IMR-90 (cell line): ENCODE data around the gene PDCD2L. TPM values are rescaled to one million over a fixed set of nuclear protein-coding genes. Genes with fewer than 3 reads are reported as not detected.

Experiments
- ATAC-seq: fragments of 200-7000 bp; cut with Tn5 transposase; 2 replicates; pipeline ENCODE4 v1.9.1; 2020; ENCODE audit warnings: low read depth, mild to moderate bottlenecking, moderate library complexity
- BruUV-seq: library from RNA; stranded (reverse); fragments of 400-500 nt; replicated peaks from 2 replicates; lab custom pipeline; 2021; lab: Mats Ljungman, UMichigan
- CTCF ChIA-PET: fragments of 300-600 bp; formaldehyde crosslinking; extraction: SDS; loops from one replicate; lab custom pipeline; 2021; ENCODE audit warnings: antibody characterized with exemption; lab: Yijun Ruan, JAX
- POLR2A ChIA-PET: fragments of 300-600 bp; sonication (Branson Sonifier 250); formaldehyde crosslinking; loops from one replicate; lab custom pipeline; 2022; ENCODE audit warnings: antibody characterized with exemption; ENCODE audit not compliant: unreplicated experiment; lab: Charles Lee
- DNase-seq: peaks from one replicate; pipeline ENCODE4 v3.0.0; 2013
- H2AFZ ChIP-seq: replicated peaks from 2 replicates; pipeline ENCODE3; 2013; ENCODE audit warnings: low read length, mild to moderate bottlenecking; ENCODE audit not compliant: poor library complexity
- H2AK5ac ChIP-seq: 2 replicates; pipeline ENCODE4 v1.6.1; 2013; ENCODE audit warnings: low read depth, low read length, inconsistent platforms
- H2AK9ac ChIP-seq: replicated peaks from 2 replicates; pipeline ENCODE3; 2013; ENCODE audit warnings: mild to moderate bottlenecking, low read depth, low read length, moderate library complexity; ENCODE audit not compliant: poor library complexity
- H2BK120ac ChIP-seq: 2 replicates; pipeline ENCODE4 v1.6.1; 2013; ENCODE audit warnings: low read depth, low read length, inconsistent platforms
- H2BK15ac ChIP-seq: 3 replicates; pipeline ENCODE4 v1.6.1; 2013; ENCODE audit warnings: low read depth, low read length, inconsistent platforms
- H2BK20ac ChIP-seq: 2 replicates; pipeline ENCODE4 v1.6.1; 2013; ENCODE audit warnings: low read depth, mild to moderate bottlenecking, inconsistent platforms, low read length, moderate library complexity
- H2BK5ac ChIP-seq: 2 replicates; pipeline ENCODE4 v1.6.1; 2013; ENCODE audit warnings: mild to moderate bottlenecking, low read depth, low read length, inconsistent platforms; ENCODE audit not compliant: poor library complexity, severe bottlenecking
- H3K14ac ChIP-seq: replicated peaks from 2 replicates; pipeline ENCODE4 v1.6.1; 2013; ENCODE audit warnings: low read depth, low read length, inconsistent platforms
- H3K18ac ChIP-seq: 2 replicates; pipeline ENCODE4 v1.6.1; 2013; ENCODE audit warnings: low read depth, low read length, control low read depth
- H3K23ac ChIP-seq: 2 replicates; pipeline ENCODE4 v1.6.1; 2013; ENCODE audit warnings: low read depth, low read length, inconsistent platforms
- H3K27ac ChIP-seq: 2 replicates; pipeline ENCODE4 v1.5.1; 2013; ENCODE audit warnings: mild to moderate bottlenecking, control low read depth, low read length; ENCODE audit not compliant: insufficient read depth
- H3K27me3 ChIP-seq: 2 replicates; pipeline ENCODE4 v1.6.1; 2013; ENCODE audit warnings: low read length; ENCODE audit not compliant: control insufficient read depth, insufficient read depth
- H3K36me3 ChIP-seq: 2 replicates; pipeline ENCODE4 v1.6.1; 2013; ENCODE audit warnings: low read length, mixed read lengths; ENCODE audit not compliant: control insufficient read depth, insufficient read depth
- H3K4ac ChIP-seq: 2 replicates; pipeline ENCODE4 v1.6.1; 2013; ENCODE audit warnings: low read depth, low read length, inconsistent platforms
- H3K4me1 ChIP-seq: 2 replicates; pipeline ENCODE4 v1.6.1; 2013; ENCODE audit warnings: low read length, mixed read lengths; ENCODE audit not compliant: control insufficient read depth, insufficient read depth
- H3K4me2 ChIP-seq: 2 replicates; pipeline ENCODE4 v1.6.1; 2013; ENCODE audit warnings: low read depth, mild to moderate bottlenecking, control low read depth, low read length, moderate library complexity
- H3K4me3 ChIP-seq: 2 replicates; pipeline ENCODE4 v1.5.1; 2013; ENCODE audit warnings: low read depth, mild to moderate bottlenecking, control low read depth, low read length, moderate library complexity; ENCODE audit not compliant: insufficient read depth
- H3K56ac ChIP-seq: 2 replicates; pipeline ENCODE4 v1.6.1; 2013; ENCODE audit warnings: low read length, inconsistent platforms; ENCODE audit not compliant: insufficient read depth; ENCODE audit errors: extremely low read depth
- H3K79me1 ChIP-seq, 2 experiments: 2 replicates each; pipeline ENCODE4 v1.6.1; 2013; ENCODE audit warnings: low read length in 2 of 2, inconsistent platforms in 1 of 2, low read depth in 1 of 2
- H3K9ac ChIP-seq: 2 replicates; pipeline ENCODE4 v1.6.1; 2013; ENCODE audit warnings: low read depth, low read length, control low read depth
- H3K9me1 ChIP-seq: 2 replicates; pipeline ENCODE4 v1.6.1; 2013; ENCODE audit warnings: low read length, inconsistent platforms; ENCODE audit not compliant: insufficient read depth
- H3K9me3 ChIP-seq: 2 replicates; pipeline ENCODE4 v1.6.1; 2013; ENCODE audit warnings: low read length; ENCODE audit not compliant: control insufficient read depth, insufficient read depth
- H4K20me1 ChIP-seq: 2 replicates; pipeline ENCODE4 v1.6.1; 2013; ENCODE audit warnings: low read length, inconsistent platforms; ENCODE audit not compliant: insufficient read depth
- H4K5ac ChIP-seq: 2 replicates; pipeline ENCODE4 v1.6.1; 2013; ENCODE audit warnings: mild to moderate bottlenecking, low read depth, low read length, control low read depth
- H4K8ac ChIP-seq, 2 experiments: 2 replicates each; pipeline ENCODE4 v1.6.1; 2013; ENCODE audit warnings: low read depth in 2 of 2, low read length in 2 of 2, control low read depth in 1 of 2, inconsistent platforms in 1 of 2
- H4K91ac ChIP-seq: 2 replicates; pipeline ENCODE4 v1.6.1; 2013; ENCODE audit warnings: low read depth, low read length, inconsistent platforms; ENCODE audit not compliant: insufficient read depth
- BHLHE40 ChIP-seq: fragments of 150-350 bp; IDR thresholded peaks from 2 replicates; pipeline ENCODE4 v1.6.1; 2016; ENCODE audit warnings: mild to moderate bottlenecking, low read depth, low read length
- CEBPB ChIP-seq: IDR thresholded peaks from 2 replicates; pipeline ENCODE4 v1.6.1; 2012; ENCODE audit warnings: low read depth, low read length, improper control_type of control experiment
- FOS ChIP-seq: fragments of 150-350 bp; IDR thresholded peaks from 2 replicates; pipeline ENCODE4 v1.6.1; 2016; ENCODE audit warnings: low read depth, low read length
- MAFK ChIP-seq: IDR thresholded peaks from 2 replicates; pipeline ENCODE4 v1.6.1; 2012; ENCODE audit warnings: low read depth, low read length, improper control_type of control experiment
- MAZ ChIP-seq: IDR thresholded peaks from 2 replicates; pipeline ENCODE4 v1.6.1; 2012; ENCODE audit warnings: low read depth, mild to moderate bottlenecking, low read length, improper control_type of control experiment, moderate library complexity, borderline replicate concordance
- MXI1 ChIP-seq: IDR thresholded peaks from 2 replicates; pipeline ENCODE4 v1.6.1; 2012; ENCODE audit warnings: low read depth, mild to moderate bottlenecking, low read length, moderate library complexity, borderline replicate concordance
- WGBS, 2 experiments: methylation state at CpG; one replicate each; pipeline versions ENCODE4 v1.1.5 to v1.1.7; 2013; ENCODE audit warnings: missing lambda C conversion rate in 2 of 2; ENCODE audit not compliant: insufficient read length in 1 of 2; ENCODE audit errors: extremely low coverage in 2 of 2; 5-methylcytosine and 5-hydroxymethylcytosine counted together
- dilution Hi-C: fragments of 300-500 bp; cut with HindIII; formaldehyde crosslinking; loops from one replicate; pipeline ENCODE4 v1.14.3; 2018; ENCODE audit warnings: low sequenced_read_pairs; ENCODE audit not compliant: unreplicated experiment
- in situ Hi-C: fragments of 300-500 bp; cut with MboI; formaldehyde crosslinking; loops from 3 replicates; pipeline ENCODE4 v1.14.3; 2019; ENCODE audit warnings: low sequenced_read_pairs, inconsistent platforms, mixed read lengths
- intact Hi-C: fragments of 100-400 bp; cut with micrococcal nuclease; formaldehyde crosslinking; loops from 2 replicates; pipeline ENCODE4 v1.10.0; 2022
- polyA plus RNA-seq, 3 experiments: library from polyadenylated mRNA; depleted of rRNA; stranded (reverse); fragments of >200 nt; gene quantifications; 2 replicates each; pipeline ENCODE4 v1.2.3, GENCODE V29; 2012; ENCODE audit warnings: low replicate concordance in 1 of 3
- total RNA-seq: library from RNA; depleted of rRNA; stranded (reverse); fragments of >200 nt; gene quantifications from 2 replicates; pipeline ENCODE4 v1.2.3, GENCODE V29; 2012
- TF ChIP-seq, protein P1 (sequence below): fragments of 150-350 bp; IDR thresholded peaks from 2 replicates; pipeline ENCODE4 v1.6.1; 2016; ENCODE audit warnings: low read depth, mild to moderate bottlenecking, low read length, moderate library complexity, borderline replicate concordance

The PDCD2L gene
- total and polyA plus RNA-seq, 2 of the 4 experiments (the other 2 are of a cell fraction), result 10.6 to 13.0 TPM

DNA sequence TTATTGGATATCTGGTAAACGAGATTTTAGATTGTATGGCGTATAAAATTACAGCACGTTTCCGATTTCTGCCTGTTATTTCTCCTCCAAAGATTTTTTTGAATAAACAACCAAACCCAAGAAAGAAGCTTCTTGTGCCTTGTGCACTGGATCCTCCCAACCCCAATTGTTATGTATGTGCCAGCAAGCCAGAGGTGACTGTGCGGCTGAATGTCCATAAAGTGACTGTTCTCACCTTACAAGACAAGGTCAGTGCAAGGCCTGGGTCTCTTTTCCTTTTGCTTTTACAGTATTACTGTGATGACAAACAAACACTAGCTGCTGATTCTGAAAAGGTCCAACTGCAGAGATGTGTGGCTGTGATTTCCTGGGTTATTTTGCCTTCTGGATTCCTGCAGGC, 54.5 kb downstream of the PDCD2L start:
- CTCF ChIA-PET, result no interaction called here
- dilution Hi-C loops, result no loop called here

More for the DNA sequence above, 54.5 kb downstream of the PDCD2L start:
- WGBS, 2 experiments, result no CpG with 5 or more reads among the region's 5 CpGs
- Histone ChIP-seq H2AK9ac (no peak overlapping the region), H3K27me3 (no peaks in the 10 kb centered on the region), H3K4ac (no peak overlapping the region), H3K9ac (no peak overlapping the region), H3K9me1 (peaks cover 7% of the 10 kb centered on the region), H2BK5ac (no peak overlapping the region), H3K9me3 (no peaks in the 10 kb centered on the region), H4K8ac (no peak overlapping the region), H2BK120ac (no peak overlapping the region), H4K5ac (no peak overlapping the region), H3K27ac (no peak overlapping the region), H3K4me2 (no peak overlapping the region), H3K18ac (no peak overlapping the region), H2AFZ (no peak overlapping the region), H2BK15ac (no peak overlapping the region), H2BK20ac (no peak overlapping the region), H3K36me3 (peaks cover 49% of the 10 kb centered on the region), H2AK5ac (no peak overlapping the region), H4K20me1 (peaks cover 37% of the 10 kb centered on the region), H3K79me1 (peaks cover 42 to 78% of the 10 kb centered on the region in 2 experiments), H3K14ac (no peak overlapping the region), H3K4me1 (peaks cover 11% of the 10 kb centered on the region), H3K23ac (no peak overlapping the region), H3K56ac (no peak overlapping the region), H4K91ac (no peak overlapping the region), H3K4me3 (no peak overlapping the region)
- POLR2A ChIA-PET, result no interaction called here
- TF ChIP-seq MAFK (no peak), MAZ (no peak), MXI1 (no peak), BHLHE40 (no peak), FOS (no peak), CEBPB (no peak)
- TF ChIP-seq, protein P1, sequence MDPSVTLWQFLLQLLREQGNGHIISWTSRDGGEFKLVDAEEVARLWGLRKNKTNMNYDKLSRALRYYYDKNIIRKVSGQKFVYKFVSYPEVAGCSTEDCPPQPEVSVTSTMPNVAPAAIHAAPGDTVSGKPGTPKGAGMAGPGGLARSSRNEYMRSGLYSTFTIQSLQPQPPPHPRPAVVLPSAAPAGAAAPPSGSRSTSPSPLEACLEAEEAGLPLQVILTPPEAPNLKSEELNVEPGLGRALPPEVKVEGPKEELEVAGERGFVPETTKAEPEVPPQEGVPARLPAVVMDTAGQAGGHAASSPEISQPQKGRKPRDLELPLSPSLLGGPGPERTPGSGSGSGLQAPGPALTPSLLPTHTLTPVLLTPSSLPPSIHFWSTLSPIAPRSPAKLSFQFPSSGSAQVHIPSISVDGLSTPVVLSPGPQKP, result no peak
- ATAC-seq, result no peak
- no peak for DNase-seq
- intact Hi-C loops, result no loop called here
- no TSS peak for BruUV-seq
- in situ Hi-C loops, result no loop called here
